ENCODE results near the gene EXOC3L4.

GRCh38 chr14:103155010-103155409 lies 60.5 kb downstream of the EXOC3L4 start:
- no peak for TF ChIP-seq EP300 (IDR thresholded peaks at IDR 0.05)
- no peak for TF ChIP-seq POLR2A (IDR thresholded peaks at IDR 0.05)
- no peak for TF ChIP-seq CTCF (IDR thresholded peaks at IDR 0.05)

Data from ovary (tissue), 3 donors.